ENCODE measurements around the gene C1orf53.

GRCh38 chr1:197955486-197956394 is 53.3 kb downstream of the C1orf53 start:
- TF ChIP-seq, protein P1, sequence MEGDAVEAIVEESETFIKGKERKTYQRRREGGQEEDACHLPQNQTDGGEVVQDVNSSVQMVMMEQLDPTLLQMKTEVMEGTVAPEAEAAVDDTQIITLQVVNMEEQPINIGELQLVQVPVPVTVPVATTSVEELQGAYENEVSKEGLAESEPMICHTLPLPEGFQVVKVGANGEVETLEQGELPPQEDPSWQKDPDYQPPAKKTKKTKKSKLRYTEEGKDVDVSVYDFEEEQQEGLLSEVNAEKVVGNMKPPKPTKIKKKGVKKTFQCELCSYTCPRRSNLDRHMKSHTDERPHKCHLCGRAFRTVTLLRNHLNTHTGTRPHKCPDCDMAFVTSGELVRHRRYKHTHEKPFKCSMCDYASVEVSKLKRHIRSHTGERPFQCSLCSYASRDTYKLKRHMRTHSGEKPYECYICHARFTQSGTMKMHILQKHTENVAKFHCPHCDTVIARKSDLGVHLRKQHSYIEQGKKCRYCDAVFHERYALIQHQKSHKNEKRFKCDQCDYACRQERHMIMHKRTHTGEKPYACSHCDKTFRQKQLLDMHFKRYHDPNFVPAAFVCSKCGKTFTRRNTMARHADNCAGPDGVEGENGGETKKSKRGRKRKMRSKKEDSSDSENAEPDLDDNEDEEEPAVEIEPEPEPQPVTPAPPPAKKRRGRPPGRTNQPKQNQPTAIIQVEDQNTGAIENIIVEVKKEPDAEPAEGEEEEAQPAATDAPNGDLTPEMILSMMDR (IDR thresholded peaks at IDR 0.05), result no peak
- no peak for TF ChIP-seq POLR2AphosphoS5 (IDR thresholded peaks at IDR 0.05; ENCODE audit: insufficient read depth in 1 of 2, low read depth in 1 of 2)
